Measurements from ENCODE around the gene OLFML2B.

OLFML2B gene

DNA sequence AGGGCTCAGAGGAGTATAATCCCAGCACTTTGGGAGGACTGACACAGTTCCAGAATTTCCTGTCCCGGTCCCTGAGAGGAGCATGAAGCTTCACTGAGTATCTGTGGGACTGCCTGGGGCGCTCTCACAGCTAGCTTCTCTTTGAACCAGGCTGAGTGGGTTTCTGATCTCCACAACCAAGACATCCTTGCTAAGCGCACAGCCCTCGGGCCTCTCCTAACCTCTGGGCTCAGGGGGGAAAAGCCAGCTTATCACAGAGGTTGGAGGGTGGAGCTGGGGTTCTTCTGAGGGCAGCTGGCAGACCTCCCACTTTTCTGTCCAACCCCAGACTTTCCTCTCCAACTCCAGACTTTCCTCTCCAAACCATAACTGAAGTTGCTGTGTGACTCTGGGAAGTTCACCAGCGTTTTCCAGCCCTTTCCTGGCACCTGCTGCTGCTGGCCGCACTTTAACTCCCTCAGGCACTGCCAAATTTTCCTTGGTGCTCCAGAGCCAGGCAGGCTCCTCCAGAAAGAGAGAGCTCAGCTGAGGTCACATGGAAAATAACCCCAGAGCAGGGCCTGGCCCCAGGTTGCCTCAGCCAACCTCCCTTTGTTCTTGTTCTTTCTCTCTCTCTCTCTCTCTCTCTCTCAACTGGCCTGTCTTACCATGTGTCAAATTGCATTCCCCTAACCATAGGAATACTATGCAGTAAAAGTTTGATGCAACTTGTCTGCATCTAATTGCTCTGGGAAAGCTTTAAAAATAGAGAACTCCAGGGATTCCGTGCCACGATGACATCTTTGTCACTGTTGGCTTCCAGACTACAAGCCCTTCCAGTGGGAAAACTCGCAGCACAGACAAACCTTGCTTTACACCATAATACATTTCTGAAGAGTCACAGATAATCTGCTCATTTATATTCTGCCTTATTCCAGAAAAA lies 49.5 kb downstream of the OLFML2B start:
- H3K79me2 ChIP-seq (ENCODE audit: insufficient read depth, low read length) = no peaks in the 10 kb centered on the region
- no peaks in the 10 kb centered on the region for H3K36me3 ChIP-seq (ENCODE audit: insufficient read depth, low read length)
- H3F3A ChIP-seq (ENCODE audit: low read depth) = no peaks in the 10 kb centered on the region
- no peaks in the 10 kb centered on the region for H3K27me3 ChIP-seq (ENCODE audit: insufficient read depth, low read length, poor library complexity, severe bottlenecking)
- no peak overlapping the region for H3K9ac ChIP-seq (ENCODE audit: low read depth, low read length, poor library complexity, severe bottlenecking)
- H2AFZ ChIP-seq (ENCODE audit: low read length) = no peak overlapping the region
- no peaks in the 10 kb centered on the region for H3K9me3 ChIP-seq (ENCODE audit: insufficient read depth, low read depth, low read length)
- no peaks in the 10 kb centered on the region for H4K20me1 ChIP-seq (ENCODE audit: insufficient read depth, low read length, poor library complexity, severe bottlenecking)
- H3K9me2 ChIP-seq (replicated peaks; ENCODE audit: low read depth, low read length) = no peaks in the 10 kb centered on the region
- no peak overlapping the region for H3K4me3 ChIP-seq (ENCODE audit: low read length, poor library complexity, severe bottlenecking)
- TF ChIP-seq, protein P1, sequence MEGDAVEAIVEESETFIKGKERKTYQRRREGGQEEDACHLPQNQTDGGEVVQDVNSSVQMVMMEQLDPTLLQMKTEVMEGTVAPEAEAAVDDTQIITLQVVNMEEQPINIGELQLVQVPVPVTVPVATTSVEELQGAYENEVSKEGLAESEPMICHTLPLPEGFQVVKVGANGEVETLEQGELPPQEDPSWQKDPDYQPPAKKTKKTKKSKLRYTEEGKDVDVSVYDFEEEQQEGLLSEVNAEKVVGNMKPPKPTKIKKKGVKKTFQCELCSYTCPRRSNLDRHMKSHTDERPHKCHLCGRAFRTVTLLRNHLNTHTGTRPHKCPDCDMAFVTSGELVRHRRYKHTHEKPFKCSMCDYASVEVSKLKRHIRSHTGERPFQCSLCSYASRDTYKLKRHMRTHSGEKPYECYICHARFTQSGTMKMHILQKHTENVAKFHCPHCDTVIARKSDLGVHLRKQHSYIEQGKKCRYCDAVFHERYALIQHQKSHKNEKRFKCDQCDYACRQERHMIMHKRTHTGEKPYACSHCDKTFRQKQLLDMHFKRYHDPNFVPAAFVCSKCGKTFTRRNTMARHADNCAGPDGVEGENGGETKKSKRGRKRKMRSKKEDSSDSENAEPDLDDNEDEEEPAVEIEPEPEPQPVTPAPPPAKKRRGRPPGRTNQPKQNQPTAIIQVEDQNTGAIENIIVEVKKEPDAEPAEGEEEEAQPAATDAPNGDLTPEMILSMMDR (conservative IDR thresholded peaks at IDR 0.05; ENCODE audit: low read length) = no peak
- TF ChIP-seq EZH2phosphoT487 (IDR thresholded peaks at IDR 0.05; ENCODE audit: borderline replicate concordance) = no peak
- H3K4me2 ChIP-seq (ENCODE audit: low read depth, low read length, poor library complexity, severe bottlenecking) = no peak overlapping the region
- no peaks in the 10 kb centered on the region for H3K4me1 ChIP-seq (ENCODE audit: insufficient read depth, low read length, poor library complexity, severe bottlenecking)

DNA sequence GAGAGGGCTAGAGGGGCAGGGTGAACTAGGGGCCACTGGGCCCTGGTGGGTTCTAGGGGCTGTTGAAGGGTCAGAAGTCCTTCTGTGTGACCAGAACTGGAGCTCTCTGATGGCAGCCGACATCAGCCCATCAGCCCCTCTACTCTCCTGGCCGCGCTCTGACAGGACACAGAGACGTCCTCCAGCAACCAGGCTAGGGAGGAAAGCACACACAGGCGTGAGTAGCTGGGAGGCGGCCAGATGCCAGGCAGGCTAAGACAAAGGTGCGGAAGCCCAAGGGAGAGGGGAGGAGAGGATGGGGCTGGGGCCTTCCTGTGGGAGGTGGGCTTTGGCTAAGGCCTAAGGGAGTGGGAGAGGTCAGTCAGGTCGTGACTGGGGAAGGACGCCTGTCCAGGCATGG lies 50.8 kb downstream of the OLFML2B start:
- Histone ChIP-seq H3F3A (ENCODE audit: low read depth) (no peaks in the 10 kb centered on the region), H3K4me3 (ENCODE audit: low read length, poor library complexity, severe bottlenecking) (no peak overlapping the region), H3K79me2 (ENCODE audit: insufficient read depth, low read length) (no peaks in the 10 kb centered on the region), H3K27me3 (ENCODE audit: insufficient read depth, low read length, poor library complexity, severe bottlenecking) (no peaks in the 10 kb centered on the region), H3K36me3 (ENCODE audit: insufficient read depth, low read length) (no peaks in the 10 kb centered on the region), H4K20me1 (ENCODE audit: insufficient read depth, low read length, poor library complexity, severe bottlenecking) (no peaks in the 10 kb centered on the region), H2AFZ (ENCODE audit: low read length) (no peak overlapping the region), H3K9me3 (ENCODE audit: insufficient read depth, low read depth, low read length) (no peaks in the 10 kb centered on the region), H3K9ac (ENCODE audit: low read depth, low read length, poor library complexity, severe bottlenecking) (no peak overlapping the region), H3K4me1 (ENCODE audit: insufficient read depth, low read length, poor library complexity, severe bottlenecking) (no peaks in the 10 kb centered on the region), H3K4me2 (ENCODE audit: low read depth, low read length, poor library complexity, severe bottlenecking) (no peak overlapping the region), H3K9me2 (replicated peaks; ENCODE audit: low read depth, low read length) (no peaks in the 10 kb centered on the region)
- TF ChIP-seq, protein P1 (conservative IDR thresholded peaks at IDR 0.05; ENCODE audit: low read length) = no peak
- TF ChIP-seq EZH2phosphoT487 (IDR thresholded peaks at IDR 0.05; ENCODE audit: borderline replicate concordance) = no peak

DNA sequence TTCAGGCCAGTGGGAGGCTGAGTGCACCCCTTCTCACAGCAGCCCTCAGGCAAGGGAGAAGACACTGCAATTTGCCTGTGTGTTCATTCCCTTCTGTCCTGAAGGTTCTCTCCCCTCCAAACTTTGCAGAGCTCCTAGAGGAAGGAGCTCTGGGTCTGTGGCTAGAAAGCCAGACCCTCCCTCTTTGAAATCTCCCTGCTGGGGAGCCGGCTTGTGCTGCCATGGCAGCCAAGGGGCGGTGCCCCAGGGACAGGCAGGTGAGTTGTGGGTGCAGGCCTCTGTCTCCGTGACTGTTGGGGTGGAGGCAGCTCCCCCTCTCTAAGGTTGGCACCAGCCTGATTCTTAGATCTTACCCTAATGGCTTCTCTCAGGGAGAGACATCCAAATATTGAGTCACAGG lies 53.0 kb downstream of the OLFML2B start:
- no peaks in the 10 kb centered on the region for H3K27me3 ChIP-seq (ENCODE audit: insufficient read depth, low read length, poor library complexity, severe bottlenecking)
- H3K4me3 ChIP-seq (ENCODE audit: low read length, poor library complexity, severe bottlenecking) = no peak overlapping the region
- H3F3A ChIP-seq (ENCODE audit: low read depth) = no peaks in the 10 kb centered on the region
- TF ChIP-seq EZH2phosphoT487 (IDR thresholded peaks at IDR 0.05; ENCODE audit: borderline replicate concordance) = no peak
- TF ChIP-seq, protein P1 (conservative IDR thresholded peaks at IDR 0.05; ENCODE audit: low read length) = no peak
- H3K4me1 ChIP-seq (ENCODE audit: insufficient read depth, low read length, poor library complexity, severe bottlenecking) = no peaks in the 10 kb centered on the region
- no peak overlapping the region for H2AFZ ChIP-seq (ENCODE audit: low read length)
- H3K4me2 ChIP-seq (ENCODE audit: low read depth, low read length, poor library complexity, severe bottlenecking) = no peak overlapping the region
- no peaks in the 10 kb centered on the region for H3K79me2 ChIP-seq (ENCODE audit: insufficient read depth, low read length)
- peaks cover 18% of the 10 kb centered on the region; the same call in 1 of the 2 replicates for H3K36me3 ChIP-seq (ENCODE audit: insufficient read depth, low read length)
- no peaks in the 10 kb centered on the region for H3K9me2 ChIP-seq (replicated peaks; ENCODE audit: low read depth, low read length)
- H3K9me3 ChIP-seq (ENCODE audit: insufficient read depth, low read depth, low read length) = no peaks in the 10 kb centered on the region
- no peak overlapping the region for H3K9ac ChIP-seq (ENCODE audit: low read depth, low read length, poor library complexity, severe bottlenecking)
- H4K20me1 ChIP-seq (ENCODE audit: insufficient read depth, low read length, poor library complexity, severe bottlenecking) = no peaks in the 10 kb centered on the region

All from Loucy (cell line).